HG03342 (cell line): Measurements from ENCODE around the gene SEC22C.

Experiments
- ATAC-seq: cut with Tn5 transposase; IDR thresholded peaks from one replicate; pipeline ENCODE4 v1.9.1; 2021; ENCODE audit warnings: mild to moderate bottlenecking, moderate library complexity; ENCODE audit not compliant: unreplicated experiment

SEC22C gene

DNA sequence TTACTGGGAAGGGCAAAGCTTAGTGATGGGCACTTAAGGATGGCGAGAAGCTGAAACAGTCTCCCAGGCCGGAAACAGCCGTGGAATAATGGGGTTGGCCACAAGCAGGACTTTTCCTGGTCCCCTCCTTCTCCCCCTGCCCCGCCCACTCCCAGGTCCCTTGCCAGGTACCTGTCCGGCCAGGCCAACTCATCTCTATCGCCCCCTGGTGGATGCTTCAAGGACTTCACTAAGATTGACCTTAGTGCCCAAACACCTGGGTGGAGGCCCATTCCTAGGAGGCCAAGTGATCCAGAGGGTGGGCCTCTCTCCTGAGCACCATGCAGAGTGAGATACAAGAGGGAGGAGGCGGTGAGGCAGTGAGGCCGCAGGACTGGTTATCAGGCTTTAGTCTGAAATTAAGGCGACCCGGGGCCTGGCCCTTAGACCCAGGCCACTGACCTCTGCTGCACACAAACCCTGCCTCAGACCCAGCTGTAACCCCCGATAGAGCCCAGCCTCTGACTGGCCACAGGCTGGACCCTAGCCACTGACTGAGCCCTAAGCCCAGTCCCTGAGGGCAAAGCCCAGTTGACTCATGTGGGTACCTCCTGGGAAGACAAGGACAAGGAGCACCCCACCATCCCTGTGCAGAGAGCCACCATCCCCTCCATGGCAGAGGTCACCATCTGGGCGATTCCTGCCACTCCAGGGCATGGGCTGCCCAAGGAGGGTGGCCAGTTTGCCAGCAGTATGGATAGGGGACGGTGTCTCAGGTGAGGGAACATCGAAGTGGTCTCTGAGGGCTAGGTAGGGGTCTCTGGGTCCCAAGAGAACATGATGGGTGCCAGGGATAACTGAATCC is 41.7 kb downstream of the SEC22C start:
- ATAC-seq, result no peak

DNA sequence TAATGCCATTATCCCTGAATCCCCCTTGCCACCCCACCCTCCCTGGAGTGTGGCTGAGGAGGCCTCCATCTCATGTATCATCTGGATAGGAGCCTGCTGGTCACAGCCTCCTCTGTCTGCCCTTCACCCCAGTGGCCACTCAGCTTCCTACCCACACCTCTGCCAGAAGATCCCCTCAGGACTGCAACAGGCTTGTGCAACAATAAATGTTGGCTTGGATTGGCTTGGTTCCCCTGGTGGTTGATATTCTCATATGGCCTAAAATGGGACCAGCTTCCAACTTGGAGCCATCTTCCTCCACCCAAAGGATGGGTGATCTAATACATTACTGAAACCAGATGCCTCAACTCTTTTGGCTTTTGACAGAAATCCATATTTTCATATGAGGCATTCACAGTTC is 44.4 kb downstream of the SEC22C start:
- ATAC-seq, result no peak

DNA sequence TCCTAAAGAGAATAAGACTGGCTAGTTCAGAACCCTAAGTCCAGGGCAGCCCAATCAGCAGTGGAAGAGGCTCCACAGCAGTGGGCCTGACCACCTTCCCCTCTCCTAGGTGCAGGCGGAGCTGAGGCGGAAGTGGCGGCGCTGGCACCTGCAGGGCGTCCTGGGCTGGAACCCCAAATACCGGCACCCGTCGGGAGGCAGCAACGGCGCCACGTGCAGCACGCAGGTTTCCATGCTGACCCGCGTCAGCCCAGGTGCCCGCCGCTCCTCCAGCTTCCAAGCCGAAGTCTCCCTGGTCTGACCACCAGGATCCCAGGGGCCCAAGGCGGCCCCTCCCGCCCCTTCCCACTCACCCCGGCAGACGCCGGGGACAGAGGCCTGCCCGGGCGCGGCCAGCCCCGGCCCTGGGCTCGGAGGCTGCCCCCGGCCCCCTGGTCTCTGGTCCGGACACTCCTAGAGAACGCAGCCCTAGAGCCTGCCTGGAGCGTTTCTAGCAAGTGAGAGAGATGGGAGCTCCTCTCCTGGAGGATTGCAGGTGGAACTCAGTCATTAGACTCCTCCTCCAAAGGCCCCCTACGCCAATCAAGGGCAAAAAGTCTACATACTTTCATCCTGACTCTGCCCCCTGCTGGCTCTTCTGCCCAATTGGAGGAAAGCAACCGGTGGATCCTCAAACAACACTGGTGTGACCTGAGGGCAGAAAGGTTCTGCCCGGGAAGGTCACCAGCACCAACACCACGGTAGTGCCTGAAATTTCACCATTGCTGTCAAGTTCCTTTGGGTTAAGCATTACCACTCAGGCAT is 45.6 kb downstream of the SEC22C start:
- ATAC-seq, result no peak

DNA sequence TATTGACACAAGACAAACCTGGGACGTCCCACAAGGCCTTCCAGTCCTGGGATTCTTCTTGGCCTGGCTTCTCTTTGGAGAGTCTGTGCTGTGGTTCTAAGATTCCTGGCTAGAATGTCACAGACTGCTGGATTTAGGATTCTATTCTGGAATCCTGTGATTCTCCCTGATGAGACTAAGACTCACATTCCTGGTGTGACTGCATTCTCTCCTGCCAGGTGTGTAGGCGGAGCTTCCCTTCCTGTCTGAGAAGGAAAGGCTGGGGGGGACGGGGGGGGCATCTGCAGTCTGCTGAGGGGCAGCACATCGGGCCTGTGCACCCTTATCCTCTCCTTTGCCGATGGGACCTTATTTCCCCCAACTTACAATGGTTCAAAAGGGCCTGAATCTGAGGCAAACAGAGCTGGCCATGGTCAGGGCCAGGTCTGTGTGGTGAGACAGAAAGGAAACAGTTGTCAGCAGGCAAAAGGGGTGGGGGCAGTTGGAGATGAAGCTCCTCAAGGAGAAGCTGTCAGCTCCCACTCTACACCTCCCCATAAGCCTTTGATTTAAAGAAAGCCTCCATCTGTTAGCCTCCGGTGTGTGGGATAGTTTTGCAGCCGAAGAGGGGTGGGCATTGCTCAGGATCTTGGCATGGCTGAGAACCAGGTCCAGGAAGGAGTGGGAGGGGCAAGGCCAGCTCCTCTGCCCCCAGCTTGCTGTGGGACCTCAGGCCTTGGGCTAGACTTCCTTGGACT is 48.4 kb downstream of the SEC22C start:
- ATAC-seq, result no peak

DNA sequence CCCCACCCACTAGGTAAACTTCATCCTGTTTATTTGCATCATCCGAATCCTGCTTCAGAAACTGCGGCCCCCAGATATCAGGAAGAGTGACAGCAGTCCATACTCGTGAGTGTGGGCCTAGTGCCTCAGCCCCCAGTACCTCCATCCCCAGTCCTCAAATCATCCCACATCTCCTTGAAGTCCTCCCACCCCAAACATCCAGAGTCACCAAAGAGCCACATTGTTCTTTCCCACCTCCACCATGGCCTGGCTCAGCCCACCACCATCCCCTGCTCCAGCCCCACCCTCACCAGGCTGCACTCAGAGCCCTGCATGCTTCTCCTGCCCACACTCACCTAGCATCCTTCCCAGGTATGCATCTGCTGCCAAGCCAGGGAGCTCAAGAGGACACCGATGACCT is 49.5 kb downstream of the SEC22C start:
- ATAC-seq, result no peak

DNA sequence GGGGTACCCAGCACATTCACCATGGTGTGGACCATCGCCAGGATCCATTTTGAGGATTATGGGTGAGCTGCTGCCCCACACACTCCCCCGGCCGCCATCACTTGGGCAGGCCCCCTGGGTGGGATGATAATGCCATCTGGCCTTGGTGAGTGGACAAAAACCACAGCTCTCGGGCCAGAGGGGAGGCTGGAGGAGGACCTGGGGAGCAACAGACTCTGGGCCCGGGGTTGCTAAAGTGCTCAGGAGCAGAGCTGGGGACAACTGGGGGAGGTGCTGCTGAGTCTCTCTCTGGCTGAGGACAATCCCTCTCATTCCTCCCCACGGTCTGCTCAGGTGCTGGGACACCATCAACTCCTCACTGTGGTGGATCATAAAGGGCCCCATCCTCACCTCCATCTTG is 50.3 kb downstream of the SEC22C start:
- ATAC-seq, result no peak

DNA sequence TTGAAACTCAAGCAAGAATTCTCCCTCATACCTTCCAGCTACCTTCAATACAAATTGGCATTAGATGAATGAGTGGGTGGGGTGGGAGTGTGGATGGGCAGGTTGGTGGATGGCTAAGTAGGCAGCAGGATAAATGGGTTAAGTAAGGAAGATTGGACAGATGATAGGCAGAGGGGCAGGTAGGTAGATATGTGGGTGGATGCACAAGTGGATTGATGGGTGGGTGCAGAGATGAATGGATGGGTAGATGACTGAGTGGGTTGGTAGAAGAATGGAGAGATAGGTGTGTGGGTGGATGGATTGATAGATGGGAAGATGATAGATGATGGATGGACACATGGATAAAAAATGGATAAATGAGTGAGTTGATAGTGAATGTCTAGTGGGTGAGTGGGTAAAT is 51.7 kb downstream of the SEC22C start:
- ATAC-seq, result no peak

DNA sequence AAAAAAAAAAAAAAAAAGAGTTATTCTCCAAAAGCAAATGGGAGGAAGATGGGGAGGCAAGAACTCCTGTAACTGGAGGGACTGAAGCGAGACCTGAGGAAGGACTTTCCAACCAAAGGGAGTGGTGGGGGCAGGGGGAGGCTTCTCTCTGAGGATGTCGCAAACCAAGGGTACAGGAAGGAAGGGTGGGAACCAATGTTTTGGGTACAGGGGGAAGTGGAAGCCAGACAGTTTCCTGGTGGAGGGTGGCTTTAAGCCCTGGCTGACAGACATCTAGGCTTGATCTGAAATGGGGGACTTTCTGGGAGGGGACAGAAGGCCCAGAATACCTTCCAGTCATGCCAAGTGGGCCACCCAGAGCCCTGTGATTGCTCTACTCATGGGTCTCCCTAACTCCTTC is 52.3 kb downstream of the SEC22C start:
- ATAC-seq, result no peak

DNA sequence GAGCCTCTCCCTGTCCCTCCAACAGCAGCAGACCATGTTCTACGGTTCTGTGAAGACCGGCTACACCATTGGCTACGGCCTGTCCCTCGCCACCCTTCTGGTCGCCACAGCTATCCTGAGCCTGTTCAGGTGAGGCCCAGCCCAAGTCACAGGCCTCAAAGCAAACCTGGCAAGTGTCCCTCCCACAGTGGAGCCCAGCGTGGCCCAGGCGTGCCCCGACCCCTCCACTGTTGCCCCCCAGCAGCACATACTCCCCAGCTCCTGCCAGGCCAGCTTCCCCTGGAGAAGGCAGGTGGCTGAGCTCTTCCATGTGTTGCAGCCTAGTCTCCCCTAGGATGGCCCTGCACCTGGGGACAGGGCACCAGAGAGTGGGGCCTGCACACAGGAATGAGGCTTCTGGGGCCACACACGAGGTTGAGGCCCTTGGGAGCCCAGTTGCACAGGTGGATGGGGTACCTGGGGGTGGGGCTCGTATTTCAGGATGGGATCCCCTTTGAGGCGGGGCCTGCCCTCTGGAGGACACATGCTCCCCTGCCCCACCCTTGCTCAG is 54.3 kb downstream of the SEC22C start:
- no peak for ATAC-seq

DNA sequence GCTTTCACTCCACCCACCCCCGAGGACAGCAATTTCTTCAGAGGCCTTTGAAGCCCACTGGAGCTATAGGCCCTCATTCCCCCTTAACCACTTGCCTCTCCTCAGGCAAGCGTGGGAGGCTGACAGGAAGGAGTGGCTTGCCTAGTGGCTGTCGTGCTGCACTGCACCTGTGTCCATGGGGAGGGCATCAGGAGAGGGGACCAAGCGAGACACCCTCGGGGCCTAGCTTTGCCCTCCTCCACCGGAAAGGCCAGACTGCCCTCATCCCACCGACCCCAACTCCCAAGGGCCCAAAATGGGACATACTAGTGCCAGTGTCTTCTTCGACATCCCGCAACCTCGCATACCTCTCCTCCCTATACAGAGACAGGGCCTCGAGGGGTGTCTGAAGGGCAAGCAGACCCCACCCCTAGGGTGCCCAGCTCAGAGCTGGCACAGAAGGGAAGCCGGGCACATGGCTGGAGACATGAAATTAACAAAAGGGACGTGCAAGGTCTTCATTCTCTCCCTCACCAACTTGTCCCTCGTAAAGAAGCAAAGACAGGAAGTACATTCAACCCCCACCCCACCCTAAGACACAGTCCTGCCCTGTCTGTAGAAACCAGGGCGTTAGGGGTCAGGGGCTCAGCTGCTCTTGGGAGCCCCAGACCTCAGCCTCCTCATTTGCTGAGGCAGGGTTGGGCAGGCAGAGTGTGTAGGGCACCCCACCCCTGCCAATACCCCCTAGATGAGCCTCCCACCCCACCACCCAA is 55.0 kb downstream of the SEC22C start:
- no peak for ATAC-seq

DNA sequence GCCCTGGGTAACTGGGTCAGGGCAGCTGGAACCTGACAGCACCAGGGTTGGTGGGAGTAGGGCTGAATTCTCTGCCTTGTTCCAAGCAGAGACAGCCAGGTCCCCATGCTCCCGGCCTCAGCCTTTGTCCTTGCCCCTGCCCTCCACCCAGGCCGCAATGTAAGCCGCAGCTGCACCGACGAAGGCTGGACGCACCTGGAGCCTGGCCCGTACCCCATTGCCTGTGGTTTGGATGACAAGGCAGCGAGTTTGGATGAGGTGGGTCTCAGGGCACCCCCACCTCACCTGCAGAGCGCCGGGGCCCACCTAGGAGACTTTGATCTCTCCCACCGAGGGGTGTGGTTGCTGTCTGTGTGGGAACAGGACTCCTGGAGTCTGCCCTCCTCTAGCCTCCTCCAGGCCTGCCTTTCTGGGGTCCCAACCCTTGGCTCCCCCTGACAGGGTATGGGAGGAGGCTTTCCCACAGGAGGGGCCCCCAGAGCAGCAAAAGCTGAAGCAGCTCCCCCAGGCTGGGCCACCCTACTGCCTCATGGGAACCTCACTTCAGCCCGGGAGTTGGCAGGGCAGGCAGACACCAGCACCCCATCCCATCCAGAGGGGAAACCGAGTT is 55.9 kb downstream of the SEC22C start:
- ATAC-seq, result no peak

DNA sequence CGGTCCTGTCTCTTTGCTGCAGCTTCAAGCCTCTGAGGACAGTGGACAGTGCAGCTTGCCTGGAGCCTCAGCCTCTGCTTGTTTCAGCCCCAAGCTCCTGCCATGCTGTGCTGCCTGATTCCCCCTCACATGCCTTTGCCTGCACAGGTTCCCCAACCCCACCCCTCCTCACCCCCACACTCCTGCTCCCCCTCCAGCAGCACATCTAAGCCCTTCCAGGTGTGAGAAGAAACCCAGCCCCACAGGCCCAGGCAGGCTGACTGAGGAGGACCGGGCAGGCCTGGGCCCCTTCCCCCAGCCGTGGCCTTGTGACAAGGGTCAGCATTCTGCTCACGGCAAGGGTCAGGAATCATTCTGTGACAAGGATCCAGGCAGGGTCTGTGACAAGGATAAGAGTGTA is 56.6 kb downstream of the SEC22C start:
- ATAC-seq, result no peak

DNA sequence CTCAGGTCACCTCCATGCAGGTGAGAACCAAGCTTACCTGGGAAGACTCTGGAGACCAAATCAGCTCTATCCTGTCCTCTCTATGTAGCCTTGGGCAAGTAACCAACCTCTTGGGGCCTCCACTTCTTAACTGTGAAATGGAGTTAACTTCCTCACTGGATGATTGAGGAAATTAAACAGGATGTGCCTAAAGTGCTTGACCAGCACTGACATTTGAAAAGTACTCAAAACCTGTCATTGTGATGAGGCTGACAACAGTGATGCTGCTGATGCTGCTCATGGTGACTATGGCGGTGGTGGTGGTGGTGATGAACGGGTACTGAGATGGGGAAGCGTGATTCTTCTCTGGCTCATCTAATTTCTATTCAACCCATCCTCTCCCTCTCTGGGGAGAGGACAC is 57.0 kb downstream of the SEC22C start:
- no peak for ATAC-seq

DNA sequence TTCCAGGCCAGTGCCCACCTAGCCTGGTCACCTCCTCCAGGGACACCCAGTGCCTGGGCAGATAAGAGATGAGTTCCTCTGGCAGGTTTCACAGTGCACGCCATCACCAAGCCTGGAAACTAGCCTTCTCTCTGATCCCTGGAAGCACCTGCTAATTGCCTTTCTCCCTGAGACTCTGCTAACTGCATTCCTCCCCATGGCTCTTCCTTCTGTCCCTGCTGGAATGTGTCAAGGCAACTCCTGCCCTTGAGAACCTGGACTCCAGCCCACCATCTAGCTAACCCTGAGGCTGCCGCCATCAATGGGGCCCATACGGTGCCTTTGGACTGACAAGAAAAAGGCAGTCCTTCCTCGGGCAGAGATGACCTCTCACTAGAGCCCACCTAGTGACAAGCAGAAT is 60.9 kb downstream of the SEC22C start:
- no peak for ATAC-seq

DNA sequence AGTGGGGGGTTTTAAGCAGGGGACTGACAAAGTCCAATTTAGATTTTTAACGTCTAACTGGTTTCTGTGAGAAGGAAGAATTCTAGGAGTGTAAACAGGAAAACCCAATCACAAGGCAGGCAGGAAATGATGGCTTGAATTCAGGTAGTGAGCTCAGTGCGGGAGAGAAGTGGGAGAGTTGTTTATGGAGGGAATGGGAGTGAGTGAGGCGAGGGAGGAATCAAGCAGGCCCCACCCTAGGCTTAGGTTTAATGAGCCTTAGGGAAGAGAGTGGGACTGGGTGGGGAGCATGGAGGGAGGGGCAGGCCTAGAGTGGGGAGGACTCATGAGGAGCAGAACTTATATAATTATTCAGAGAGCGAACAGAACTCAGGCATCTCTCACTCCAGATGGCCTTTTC is 61.4 kb downstream of the SEC22C start:
- ATAC-seq, result no peak

DNA sequence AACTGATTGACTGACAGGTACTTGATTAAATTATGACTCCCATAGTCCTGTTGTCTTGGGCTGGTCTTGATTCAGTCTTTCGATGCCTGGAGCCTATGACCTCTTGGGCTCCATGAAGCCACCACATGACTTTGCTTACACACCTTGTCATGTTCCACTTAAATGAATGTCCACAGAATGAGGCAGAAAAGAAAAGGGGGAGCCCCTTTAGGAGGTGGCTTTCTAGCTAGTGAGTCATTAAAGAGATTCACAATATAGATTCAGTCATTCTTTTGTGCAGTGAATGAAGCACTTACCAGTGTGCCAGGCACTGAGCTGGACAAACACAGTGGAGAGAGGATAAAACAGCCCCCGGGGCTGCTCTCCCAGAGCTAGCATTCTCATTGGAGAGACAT is 62.2 kb downstream of the SEC22C start:
- no peak for ATAC-seq

DNA sequence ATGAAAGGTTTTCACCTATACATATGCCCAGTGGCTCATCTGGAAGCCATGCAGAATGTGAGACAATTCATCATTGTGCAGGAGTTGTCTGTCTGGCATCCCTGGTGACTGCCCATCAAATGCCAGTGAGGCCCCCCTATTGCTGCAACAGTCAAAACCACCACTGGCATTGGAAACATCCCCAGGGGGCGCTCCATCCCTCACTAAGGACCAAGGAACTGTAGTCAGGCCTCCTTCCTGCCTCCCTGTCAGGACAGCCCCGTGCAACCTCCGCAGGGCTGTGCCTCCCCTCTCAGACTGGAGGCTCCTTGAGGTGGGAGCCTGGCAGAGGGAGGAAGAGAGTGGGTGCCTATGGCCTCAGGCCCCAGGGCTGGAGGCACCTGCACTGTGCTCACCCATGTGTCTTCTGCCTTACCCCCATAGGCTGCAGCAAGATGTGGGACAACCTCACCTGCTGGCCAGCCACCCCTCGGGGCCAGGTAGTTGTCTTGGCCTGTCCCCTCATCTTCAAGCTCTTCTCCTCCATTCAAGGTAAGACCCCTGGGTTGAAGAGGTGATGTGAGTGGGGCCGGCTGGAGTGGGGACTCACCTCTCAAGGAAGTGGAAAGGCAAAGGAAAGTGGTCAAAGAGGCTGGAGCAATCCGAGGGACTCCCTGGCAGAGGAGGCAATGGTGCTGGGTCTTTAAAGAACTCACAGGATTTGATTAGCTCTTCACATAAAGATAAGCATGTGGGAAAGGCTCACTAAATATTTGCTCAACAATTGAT is 62.8 kb downstream of the SEC22C start:
- ATAC-seq, result no peak

DNA sequence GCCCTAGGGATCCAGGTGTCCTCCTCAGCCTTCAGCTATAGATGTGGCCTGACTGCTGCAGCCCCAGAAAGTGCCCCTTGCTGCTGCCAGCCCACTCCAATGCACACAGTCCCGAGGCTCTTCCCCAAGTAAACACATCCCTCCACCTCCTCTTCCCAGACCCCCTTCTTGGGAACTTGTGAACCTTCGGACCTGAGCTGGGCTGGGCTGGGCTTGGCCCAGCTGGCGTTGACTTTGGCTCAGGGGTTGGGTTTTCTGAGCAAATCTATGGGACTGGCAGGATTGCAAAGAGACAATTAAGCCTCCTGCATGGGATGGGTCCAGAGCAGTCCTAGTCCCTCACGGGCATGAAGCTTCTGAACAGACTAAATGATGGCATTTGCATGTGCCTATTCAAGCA is 64.7 kb downstream of the SEC22C start:
- no peak for ATAC-seq

DNA sequence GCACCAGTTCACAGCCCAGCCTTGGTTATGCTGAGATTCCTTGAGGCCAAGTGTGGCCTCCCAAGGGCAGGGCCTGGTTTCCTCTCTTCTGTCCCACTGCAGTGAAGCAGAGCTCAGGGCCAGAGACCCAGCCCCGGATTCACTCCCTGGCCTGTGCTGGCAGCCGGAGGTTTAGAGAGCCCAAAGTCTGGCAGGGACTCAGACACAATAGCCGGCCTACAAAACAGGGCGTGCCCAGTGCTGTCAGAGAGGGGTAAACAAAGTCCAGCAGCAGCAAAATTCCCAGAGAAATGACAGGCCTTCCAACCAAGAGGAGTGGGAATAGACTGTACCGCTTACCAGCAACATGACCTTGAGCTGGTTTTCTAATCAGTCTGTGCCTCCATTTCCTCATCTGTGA is 65.3 kb downstream of the SEC22C start:
- ATAC-seq, result no peak
